ENCODE results near the gene CEP78.

Gene CEP78

GRCh38 chr9:78286125-78286524, 50.2 kb downstream of the CEP78 start:
- Histone ChIP-seq H3K36me3 (ENCODE audit: control insufficient read depth in 2 of 2, insufficient read depth in 1 of 2, low read length in 2 of 2) (no peaks in the 10 kb centered on the region; a peak in 1 of 3 replicates), H3K27ac (ENCODE audit: extremely low read depth, low read depth, low read length) (no peak overlapping the region), H3K9me3 (ENCODE audit: control insufficient read depth, insufficient read depth, low read depth, low read length) (no peaks in the 10 kb centered on the region), H3K4me1 (ENCODE audit: control insufficient read depth, insufficient read depth, low read length) (no peaks in the 10 kb centered on the region), H3K4me3 (ENCODE audit: low read depth, low read length) (no peak overlapping the region)
- ChIA-PET CTCF (no interaction called here), POLR2A (no interaction called here)
- no peak for TF ChIP-seq ZSCAN16 (tag by site-specific recombination; IDR thresholded peaks at IDR 0.05)
- no peak for TF ChIP-seq ZNF621 (tag by site-specific recombination; IDR thresholded peaks at IDR 0.05)
- TF ChIP-seq ZNF571 (tag by site-specific recombination; IDR thresholded peaks at IDR 0.05) = no peak
- TF ChIP-seq ZNF155 (tag by site-specific recombination; IDR thresholded peaks at IDR 0.05) = no peak
- TF ChIP-seq ZNF311 (tag by site-specific recombination; IDR thresholded peaks at IDR 0.05; ENCODE audit: borderline replicate concordance) = no peak
- TF ChIP-seq KLF8 (tag by site-specific recombination; IDR thresholded peaks at IDR 0.05) = no peak
- TF ChIP-seq HIC1 (tag by site-specific recombination; IDR thresholded peaks at IDR 0.05) = no peak
- TF ChIP-seq FEZF1 (tag by site-specific recombination; IDR thresholded peaks at IDR 0.05) = no peak
- TF ChIP-seq KLF7 (tag by site-specific recombination; IDR thresholded peaks at IDR 0.05; ENCODE audit: borderline replicate concordance) = no peak
- no peak for TF ChIP-seq ZNF645 (tag by site-specific recombination; IDR thresholded peaks at IDR 0.05)

- Histone ChIP-seq H3K4me1 (ENCODE audit: control insufficient read depth, insufficient read depth, low read length) (no peaks in the 10 kb centered on the region), H3K4me3 (ENCODE audit: low read depth, low read length) (no peak overlapping the region), H3K9me3 (ENCODE audit: control insufficient read depth, insufficient read depth, low read depth, low read length) (no peaks in the 10 kb centered on the region), H3K27ac (ENCODE audit: extremely low read depth, low read depth, low read length) (no peak overlapping the region), H3K36me3 (ENCODE audit: control insufficient read depth in 2 of 2, insufficient read depth in 1 of 2, low read length in 2 of 2) (no peaks in the 10 kb centered on the region; a peak in 1 of 3 replicates)
- TF ChIP-seq IKZF3 (tag by site-specific recombination; IDR thresholded peaks at IDR 0.05) = no peak
- no peak for TF ChIP-seq SP7 (tag by site-specific recombination; IDR thresholded peaks at IDR 0.05)
- no peak for TF ChIP-seq SP2 (tag by site-specific recombination; IDR thresholded peaks at IDR 0.05)
- TF ChIP-seq ELK4 (IDR thresholded peaks at IDR 0.05; ENCODE audit: borderline replicate concordance, low read depth, low read length) = no peak
- no peak for TF ChIP-seq ZNF776 (tag by site-specific recombination; IDR thresholded peaks at IDR 0.05; ENCODE audit: borderline replicate concordance)
- no peak for TF ChIP-seq ZEB2 (tag by site-specific recombination; IDR thresholded peaks at IDR 0.05)
- POLR2A ChIA-PET = no interaction called here
- CTCF ChIA-PET = no interaction called here
Measured at GRCh38 chr9:78286946-78287388, 51.1 kb downstream of the CEP78 start.

- POLR2A ChIA-PET = interaction anchor here (1.4 kb wide), 1 partner anchor 9 kb away, joined by 8 read pairs; the partner anchor contains the start of gene PSAT1
- H3K27ac ChIP-seq (ENCODE audit: extremely low read depth, low read depth, low read length) = no peak overlapping the region
- H3K4me1 ChIP-seq (ENCODE audit: control insufficient read depth, insufficient read depth, low read length) = no peaks in the 10 kb centered on the region
- H3K36me3 ChIP-seq (ENCODE audit: control insufficient read depth in 2 of 2, insufficient read depth in 1 of 2, low read length in 2 of 2) = no peaks in the 10 kb centered on the region; a peak in 1 of 3 replicates
- no peak overlapping the region for H3K4me3 ChIP-seq (ENCODE audit: low read depth, low read length)
- no peaks in the 10 kb centered on the region for H3K9me3 ChIP-seq (ENCODE audit: control insufficient read depth, insufficient read depth, low read depth, low read length)
- CTCF ChIA-PET = no interaction called here
- TF ChIP-seq ZNF792 (tag by site-specific recombination; IDR thresholded peaks at IDR 0.05) (no peak), FEZF1 (tag by site-specific recombination; IDR thresholded peaks at IDR 0.05) (peak; percentile 62), ZNF521 (tag by site-specific recombination; IDR thresholded peaks at IDR 0.05) (no peak), ZNF610 (tag by site-specific recombination; IDR thresholded peaks at IDR 0.05; ENCODE audit: borderline replicate concordance) (peak; percentile 79; the same call in 1 of the 2 replicates), ZBTB20 (tag by site-specific recombination; IDR thresholded peaks at IDR 0.05) (0 out of 2 replicates have a peak, but pooled peaks have one; percentile 17), ZNF449 (tag by site-specific recombination; IDR thresholded peaks at IDR 0.05) (no peak), SCRT2 (tag by site-specific recombination; IDR thresholded peaks at IDR 0.05) (peak; percentile 77)
Measured at GRCh38 chr9:78288214-78288892, 52.5 kb downstream of the CEP78 start.

All from HEK293 (cell line).